ENCODE measurements around the gene GABRD.

The GABRD gene

DNA sequence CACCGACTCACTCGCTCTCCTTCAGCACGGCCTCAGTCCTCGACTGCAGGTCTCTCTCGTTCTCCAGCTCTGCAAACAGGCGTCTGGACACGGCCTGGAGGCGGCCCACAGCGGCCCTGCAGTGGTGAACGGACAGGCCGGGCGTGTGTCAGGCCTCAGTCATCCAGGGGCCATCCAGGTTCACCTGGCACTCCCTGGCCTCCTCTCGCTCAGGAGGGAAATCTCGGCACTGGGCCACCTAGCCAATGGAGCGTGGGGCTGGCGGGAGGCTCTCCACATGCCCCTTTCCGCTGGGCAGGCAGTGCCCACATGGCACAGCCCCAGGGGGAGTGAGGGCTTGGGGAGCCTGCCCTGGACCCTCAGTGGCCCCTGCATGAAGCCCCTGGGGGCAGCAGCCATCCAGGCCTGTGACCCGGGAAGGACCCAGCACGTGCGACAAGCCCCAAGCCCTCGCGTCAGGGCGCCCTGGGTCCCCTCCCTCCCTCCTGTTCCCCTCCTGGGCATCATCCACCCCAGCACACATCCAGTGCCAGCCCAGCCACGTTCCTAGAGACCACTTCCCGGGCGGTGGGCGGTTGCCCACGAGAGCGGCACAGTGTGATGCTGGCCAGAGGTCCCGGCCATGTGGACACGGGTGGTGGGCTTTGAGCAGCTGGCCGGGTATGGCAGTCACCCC is 33.6 kb upstream of the GABRD start:
- DNase-seq (ENCODE audit: low spot score), result no peak

DNA sequence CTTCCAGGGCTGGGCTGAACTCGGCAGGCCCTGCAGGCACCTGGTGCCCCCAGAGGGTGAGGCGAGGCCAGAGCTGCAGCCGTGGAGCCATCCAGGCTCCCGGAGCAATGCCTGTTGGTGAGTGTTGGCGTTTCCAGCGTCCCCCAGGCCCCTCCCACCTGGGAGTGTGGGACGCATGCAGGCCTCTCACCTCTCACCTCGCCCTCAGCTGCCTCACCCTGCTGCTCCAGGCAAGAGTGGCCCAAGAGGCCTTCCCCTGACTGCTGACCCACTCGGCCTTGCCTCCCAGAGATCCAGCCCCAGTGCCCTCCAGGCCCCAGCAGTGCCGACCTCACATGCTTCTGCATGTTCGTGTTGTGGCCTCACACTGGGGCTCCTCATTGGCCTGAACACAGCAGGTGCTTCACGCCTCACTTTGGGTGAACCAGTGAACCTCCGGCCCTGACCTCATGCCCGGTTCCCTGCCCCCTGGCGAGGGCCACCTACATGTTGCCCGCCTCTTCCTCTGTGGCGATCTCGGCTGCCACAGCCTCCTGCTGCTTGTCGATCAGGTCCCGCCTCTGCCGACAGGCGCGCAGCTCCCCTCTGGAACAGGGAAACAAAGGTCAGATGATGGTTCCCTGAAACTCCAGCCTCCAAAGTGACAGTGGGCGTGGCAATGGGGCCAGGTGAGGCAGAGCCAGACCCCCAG is 32.5 kb upstream of the GABRD start:
- DNase-seq (ENCODE audit: low spot score), result no peak

- no peak for DNase-seq (ENCODE audit: low spot score)
These were observed 32.0 kb upstream of the GABRD start for GRCh38 chr1:1987142-1987510.

- no peak for DNase-seq (ENCODE audit: low spot score)
These were observed 30.8 kb upstream of the GABRD start for GRCh38 chr1:1988061-1988945.

DNA sequence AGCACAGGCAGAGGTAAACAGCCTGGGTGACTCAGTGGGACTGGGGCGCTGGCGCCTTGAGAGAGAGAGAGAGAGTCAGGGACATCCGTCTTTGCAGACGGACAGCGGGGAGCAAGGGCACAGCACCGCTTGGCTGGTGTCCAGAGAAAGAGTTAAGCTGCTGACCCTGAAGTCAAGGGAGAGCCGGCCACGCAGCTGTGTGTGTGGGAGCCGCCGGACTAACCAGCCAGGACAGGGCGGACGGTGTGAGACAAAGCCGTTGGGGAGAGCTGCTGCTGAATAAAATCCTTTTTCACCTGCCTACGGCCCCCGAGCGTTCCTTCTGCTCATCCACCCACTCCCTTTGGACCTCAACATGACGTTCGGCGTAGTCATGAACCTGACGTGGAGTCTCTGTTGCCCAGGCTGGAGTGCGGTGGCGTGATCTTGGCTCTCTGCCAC is 30.0 kb upstream of the GABRD start:
- no peak for DNase-seq (ENCODE audit: low spot score)

- DNase-seq (ENCODE audit: low spot score), result peak; percentile 46
These were observed 29.4 kb upstream of the GABRD start for GRCh38 chr1:1989789-1990188.

- DNase-seq (ENCODE audit: low spot score), result peak; percentile 37
These were observed 28.9 kb upstream of the GABRD start for GRCh38 chr1:1990222-1990621.

GRCh38 chr1:1994536-1994935 is 24.6 kb upstream of the GABRD start:
- no peak for DNase-seq (ENCODE audit: low spot score)

DNA sequence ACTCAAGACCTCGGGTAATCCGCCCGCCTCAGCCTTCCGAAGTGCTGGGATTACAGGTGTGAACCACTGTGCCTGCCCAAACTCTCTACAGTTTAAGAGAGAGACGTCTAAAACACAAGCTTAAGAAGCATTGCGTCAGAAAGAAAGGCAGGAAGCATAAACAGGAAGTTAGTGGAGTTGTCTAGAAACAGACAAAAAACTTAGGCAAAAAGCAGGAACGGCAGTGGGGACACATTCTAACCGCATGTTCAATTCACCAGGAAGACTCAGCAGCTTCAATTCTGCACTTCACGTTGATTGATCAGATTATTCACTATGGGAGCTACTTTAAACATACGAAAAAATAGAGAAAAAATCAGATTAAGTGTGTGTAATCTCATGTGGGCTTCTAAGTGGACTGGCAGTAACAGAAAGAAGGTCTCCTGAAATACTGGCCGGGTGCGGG is 22.9 kb upstream of the GABRD start:
- DNase-seq (ENCODE audit: low spot score), result no peak

GRCh38 chr1:1997576-1997975 is 21.6 kb upstream of the GABRD start:
- DNase-seq (ENCODE audit: low spot score), result no peak

DNA sequence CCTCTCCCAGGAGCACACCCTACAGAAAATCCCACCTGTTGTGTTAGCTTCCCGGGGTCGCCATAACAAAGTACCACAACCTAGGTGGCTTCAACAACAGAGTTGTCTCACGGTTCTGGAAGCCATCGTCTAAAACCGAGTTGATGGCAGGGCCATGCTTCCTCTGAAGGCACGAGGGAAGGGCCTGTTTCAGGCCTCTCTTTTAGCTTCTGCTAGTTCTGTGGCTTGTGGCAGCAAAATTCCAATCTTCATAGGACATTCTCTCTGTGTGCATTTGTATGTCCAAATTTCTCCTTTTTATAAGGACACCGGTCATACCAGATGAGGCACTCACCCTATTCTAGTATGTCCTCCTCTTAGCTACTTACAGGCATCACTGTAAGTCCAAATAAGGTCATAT is 18.7 kb upstream of the GABRD start:
- DNase-seq (ENCODE audit: low spot score), result no peak

GRCh38 chr1:2000850-2001249 is 18.3 kb upstream of the GABRD start:
- DNase-seq (ENCODE audit: low spot score), result no peak

DNA sequence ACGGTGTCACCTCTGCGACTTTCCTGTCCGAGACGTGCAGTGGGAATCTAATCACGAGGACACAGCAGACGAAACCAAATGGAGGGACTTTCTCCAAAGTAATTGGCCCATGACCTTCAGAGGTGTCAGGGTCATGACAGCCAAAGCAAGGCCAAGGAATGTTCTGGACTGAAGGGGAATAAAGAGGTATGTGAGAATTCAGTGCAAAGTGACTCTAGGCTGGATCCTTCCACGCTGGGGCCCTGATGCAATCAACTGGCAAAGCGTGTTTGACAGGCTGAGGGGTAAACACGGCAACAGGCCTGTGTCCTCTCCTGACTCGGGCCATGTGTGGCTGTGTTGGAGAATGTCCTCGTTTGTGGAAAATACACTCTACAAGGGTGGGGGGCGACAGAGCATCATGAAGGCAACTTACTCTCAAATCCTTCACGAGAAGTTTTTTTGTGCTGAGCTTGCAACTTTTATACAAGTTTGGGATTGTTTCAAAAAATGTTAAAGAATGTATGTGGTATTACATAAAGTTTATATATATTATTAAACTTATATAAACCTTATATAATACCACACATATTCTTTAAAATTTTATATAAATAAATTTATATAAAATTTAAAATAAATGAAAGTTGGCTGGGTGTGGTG is 17.3 kb upstream of the GABRD start:
- DNase-seq (ENCODE audit: low spot score), result no peak

DNA sequence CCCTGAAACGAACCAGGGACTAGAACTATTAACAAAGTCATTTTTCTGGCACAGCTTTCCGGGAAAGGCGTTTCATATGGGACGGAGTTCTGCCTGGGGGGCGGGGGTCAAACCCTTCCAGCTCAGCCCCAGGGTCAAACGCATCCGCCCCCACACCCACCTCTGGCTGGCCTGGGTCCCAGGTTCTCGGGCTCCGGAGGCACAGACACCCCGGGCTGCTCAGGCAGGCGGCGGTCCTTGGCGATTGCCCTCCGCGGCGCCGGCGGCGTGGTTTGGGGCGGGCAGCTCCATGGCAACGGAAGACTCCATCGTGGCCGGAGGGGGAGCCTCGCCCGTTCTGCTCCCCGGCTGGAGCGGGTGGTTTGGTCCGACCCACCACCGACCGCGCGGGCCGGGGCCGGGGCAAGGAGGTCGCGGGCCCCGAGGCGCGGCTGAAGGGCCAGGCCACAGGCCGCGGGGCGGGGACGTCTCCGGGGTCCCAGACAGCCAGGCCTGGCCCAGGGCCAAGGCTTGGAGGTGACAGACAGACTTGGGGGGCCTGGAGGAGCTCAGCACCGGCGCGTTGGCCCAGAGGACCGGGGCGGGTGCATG is 15.5 kb upstream of the GABRD start, which contains the start of gene CFAP74:
Gene CFAP74, minus strand, starts transcription at position 246 of the 591 bp plus-strand sequence. CDS start 12,830 bp downstream, outside the sequence.
- DNase-seq (ENCODE audit: low spot score), result peak; percentile 50

- no peak for DNase-seq (ENCODE audit: low spot score)
These were observed 14.3 kb upstream of the GABRD start for GRCh38 chr1:2004856-2005255.

DNA sequence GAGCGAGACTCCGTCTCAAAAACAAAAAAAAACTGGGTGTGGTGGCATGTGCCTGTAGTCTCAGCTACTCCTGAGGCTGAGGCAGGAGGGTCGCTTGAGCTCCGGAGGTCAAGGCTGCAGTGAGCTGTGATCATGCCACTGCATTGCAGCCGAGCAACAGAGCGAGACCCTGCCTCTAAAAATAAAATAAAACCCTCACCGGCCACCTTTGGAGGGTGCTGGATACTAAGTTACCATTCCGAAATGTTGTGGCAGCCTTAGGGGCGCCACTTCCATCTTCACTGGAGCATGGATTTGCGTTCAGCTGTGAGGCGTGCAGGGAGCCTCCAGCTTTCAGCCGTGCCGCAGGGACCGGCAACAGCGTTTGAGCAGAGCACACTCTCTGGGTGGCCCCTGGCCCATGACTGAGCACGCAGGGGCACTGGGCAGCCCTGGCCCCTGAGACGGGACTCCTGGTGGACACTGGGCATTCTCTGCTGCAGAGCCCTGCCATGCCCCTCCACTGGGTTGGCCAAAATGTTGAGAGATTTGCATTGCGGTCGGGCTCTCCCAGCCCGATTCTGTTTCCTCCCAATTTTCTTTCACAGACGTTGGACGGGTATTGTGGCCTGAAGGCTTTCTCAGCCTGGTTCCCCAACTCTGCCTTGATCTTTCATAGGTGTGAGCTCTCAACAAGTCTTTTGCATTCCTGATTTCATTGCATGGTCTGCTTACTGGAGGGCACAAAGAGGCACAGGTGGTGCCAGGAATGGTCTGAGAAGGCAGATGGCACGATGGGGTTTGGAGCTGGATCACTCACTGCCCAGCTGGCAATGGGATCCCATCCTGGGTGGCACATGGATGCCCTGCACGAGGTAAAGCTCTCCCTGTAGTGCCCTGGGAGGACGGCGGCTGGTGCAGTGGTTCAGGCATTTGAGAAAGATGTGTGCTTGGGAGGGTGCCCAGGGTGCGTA is 9.8 kb upstream of the GABRD start:
- DNase-seq (ENCODE audit: low spot score), result no peak

DNA sequence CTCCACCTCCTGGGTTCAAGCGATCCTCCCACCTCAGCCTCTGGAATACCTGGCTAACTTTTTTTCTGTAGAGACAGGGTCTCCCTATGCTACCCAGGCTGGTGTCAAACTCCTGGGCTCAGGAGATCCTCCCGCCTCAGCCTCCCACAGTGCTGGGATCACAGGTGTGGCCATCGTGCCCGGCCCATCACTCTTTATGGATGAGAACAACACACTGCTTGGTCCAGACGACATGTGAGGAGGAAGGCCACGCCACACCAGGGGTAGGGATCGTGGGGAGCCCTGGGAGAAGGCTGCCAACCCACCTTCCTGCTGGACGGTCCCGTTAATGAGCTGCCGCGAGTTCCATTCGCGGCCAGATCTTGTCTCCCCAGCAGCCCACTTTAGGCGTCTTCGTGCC is 5.0 kb upstream of the GABRD start:
- DNase-seq (ENCODE audit: low spot score), result no peak

DNA sequence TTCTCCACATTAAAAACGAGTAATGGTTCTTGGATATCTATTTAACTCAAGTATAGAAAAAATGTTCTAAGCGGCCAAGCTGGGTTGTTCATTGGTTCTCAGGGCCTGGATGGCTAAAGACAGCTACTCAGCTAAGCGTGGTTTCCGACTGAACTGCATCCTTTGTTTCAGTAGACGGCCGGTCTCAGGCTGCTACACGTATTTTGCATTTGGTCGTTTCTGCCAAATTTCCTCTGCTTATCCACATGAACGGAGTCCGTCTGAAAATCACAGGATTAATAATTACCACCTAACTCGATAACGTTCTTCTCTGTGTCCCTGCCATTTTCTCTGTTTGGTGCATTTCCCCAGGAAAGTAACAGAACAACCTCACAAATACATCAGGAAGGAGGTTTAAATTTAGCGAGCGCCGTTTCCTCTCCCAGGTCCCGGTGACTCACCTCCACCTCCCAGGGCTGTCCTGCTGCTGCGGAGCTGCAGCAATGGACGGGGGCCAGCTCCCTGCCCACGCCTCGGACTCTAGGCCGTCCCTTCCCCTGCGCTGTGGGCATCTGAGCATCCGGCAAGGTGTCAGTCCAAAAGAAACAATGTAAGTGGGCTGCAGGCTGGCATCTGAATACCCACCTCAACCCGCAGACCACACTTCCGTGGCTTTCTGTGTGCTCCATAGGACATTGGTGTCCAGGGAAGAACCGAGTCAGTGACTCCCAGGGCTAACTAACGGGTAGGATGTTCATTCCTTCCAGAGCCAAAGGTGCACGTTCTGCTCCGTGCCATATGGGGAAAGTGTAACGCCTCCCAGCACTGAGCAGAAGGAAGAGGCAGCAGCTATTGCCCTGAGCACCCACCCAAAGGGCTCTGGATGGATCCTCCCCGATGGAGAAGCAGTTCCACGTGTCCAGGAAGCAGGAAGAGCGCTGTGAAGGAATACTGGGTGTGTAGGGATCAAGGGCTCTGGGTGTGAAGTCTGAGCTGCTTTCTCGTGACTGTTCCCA is 4.1 kb upstream of the GABRD start:
- DNase-seq (ENCODE audit: low spot score), result no peak

DNA sequence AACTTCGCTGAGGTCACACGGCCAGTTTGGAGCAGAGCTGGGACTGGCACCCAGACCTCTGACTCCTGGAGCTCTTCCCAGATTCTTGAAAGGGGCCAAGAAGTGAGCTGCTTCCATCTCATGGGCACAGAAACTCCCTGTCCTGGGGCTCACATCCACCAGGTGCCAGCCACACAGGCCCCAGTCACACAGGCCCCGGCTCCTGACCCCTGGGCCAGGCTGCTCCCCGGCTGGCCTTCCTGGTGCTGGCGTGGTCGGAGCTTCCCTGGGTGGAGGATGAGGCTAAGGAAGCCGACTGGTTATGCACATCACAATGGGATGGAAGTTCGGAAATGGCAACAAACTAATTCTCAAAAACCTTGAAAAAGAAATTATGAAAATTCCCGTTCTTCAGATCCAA is 3.0 kb upstream of the GABRD start:
- DNase-seq (ENCODE audit: low spot score), result no peak
